ENCODE results near the gene SPATA33. TPM values are rescaled to one million over a fixed set of nuclear protein-coding genes. Genes with fewer than 3 reads are reported as not detected.

The SPATA33 gene
- total RNA-seq, 1 donor from 2014 or later, result 38.4 TPM

- peaks cover 12% of the 10 kb centered on the region for H3K27me3 Mint-ChIP-seq
- H3K4me1 Mint-ChIP-seq (ENCODE audit: low read depth), result peaks cover 26% of the 10 kb centered on the region
- no peaks in the 10 kb centered on the region for H3K9me3 Mint-ChIP-seq (ENCODE audit: low read depth)
- no peak for DNase-seq (ENCODE audit: low spot score, unreplicated experiment)
- peaks cover 1% of the 10 kb centered on the region for H3K36me3 Mint-ChIP-seq (ENCODE audit: insufficient read depth)
- no peak for TF ChIP-seq CTCF (IDR thresholded peaks at IDR 0.05; ENCODE audit: unreplicated experiment)
- H3K4me3 Mint-ChIP-seq (ENCODE audit: low read depth), result peak overlapping the region; percentile 37
- peak overlapping the region; percentile 90 for H3K27ac Mint-ChIP-seq
Measured at GRCh38 chr16:89621698-89622409, 35.8 kb upstream of the SPATA33 start.

GRCh38 chr16:89623511-89624261 lies 34.0 kb upstream of the SPATA33 start:
- H3K27me3 Mint-ChIP-seq, result peaks cover 12% of the 10 kb centered on the region
- DNase-seq (ENCODE audit: low spot score, unreplicated experiment), result no peak
- no peak overlapping the region for H3K4me3 Mint-ChIP-seq (ENCODE audit: low read depth)
- H3K36me3 Mint-ChIP-seq (ENCODE audit: insufficient read depth), result peaks cover 1% of the 10 kb centered on the region
- H3K4me1 Mint-ChIP-seq (ENCODE audit: low read depth), result peaks cover 26% of the 10 kb centered on the region
- H3K27ac Mint-ChIP-seq, result peak overlapping the region; percentile 82
- TF ChIP-seq CTCF (IDR thresholded peaks at IDR 0.05; ENCODE audit: unreplicated experiment), result no peak
- no peaks in the 10 kb centered on the region for H3K9me3 Mint-ChIP-seq (ENCODE audit: low read depth)

DNA sequence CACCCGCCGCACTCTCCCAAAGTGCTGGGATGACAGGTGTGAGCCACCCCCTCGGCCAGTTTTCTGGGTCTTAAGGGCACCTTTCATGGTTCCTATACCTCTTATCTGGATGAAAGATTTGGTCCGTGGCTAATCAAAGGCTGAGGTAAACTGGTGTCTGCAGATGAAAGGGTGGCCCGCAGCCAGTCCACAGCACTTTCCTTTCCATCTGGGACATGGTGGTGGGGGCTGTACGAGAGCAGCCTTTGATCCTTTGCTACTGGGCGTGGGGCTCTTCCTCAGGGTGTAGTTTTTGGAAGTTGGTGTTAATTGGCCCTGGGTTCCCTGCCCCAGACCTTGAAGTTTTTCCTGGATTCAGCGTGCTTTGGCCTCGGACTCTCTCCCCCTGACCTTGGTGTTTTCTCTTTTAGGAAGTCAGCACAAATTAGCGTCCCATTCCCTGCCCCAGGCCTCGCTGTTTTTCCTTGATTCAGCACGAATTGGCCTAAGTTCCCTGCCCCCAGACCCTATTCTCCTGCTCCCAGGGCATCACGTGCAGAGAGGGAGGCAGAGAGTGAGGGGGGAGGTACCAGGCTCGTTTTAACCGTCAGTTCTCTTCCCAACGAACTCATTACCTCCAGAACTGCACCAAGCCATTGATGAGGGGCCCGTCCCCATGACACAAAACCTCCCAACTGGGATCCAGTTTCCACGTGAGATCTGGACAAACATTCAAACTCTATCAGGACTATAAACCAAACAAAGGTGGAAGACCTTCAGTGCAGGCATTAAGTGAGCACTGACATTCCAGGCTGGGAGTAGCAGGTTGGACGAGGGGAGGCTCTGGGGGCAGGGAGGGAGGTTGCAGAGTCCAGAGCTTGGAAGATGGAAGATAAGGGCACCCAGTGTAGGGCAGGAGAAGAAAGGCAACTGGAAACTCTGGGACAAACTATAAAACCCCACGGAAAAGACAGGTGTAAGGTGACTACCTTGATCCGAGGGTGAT lies 32.6 kb upstream of the SPATA33 start:
- H3K4me3 Mint-ChIP-seq (ENCODE audit: low read depth), result no peak overlapping the region

GRCh38 chr16:89629827-89630610 lies 27.6 kb upstream of the SPATA33 start:
- Mint-ChIP-seq H3K9me3 (ENCODE audit: low read depth) (no peaks in the 10 kb centered on the region), H3K27me3 (peaks cover 5% of the 10 kb centered on the region), H3K4me1 (ENCODE audit: low read depth) (peaks cover 5% of the 10 kb centered on the region), H3K4me3 (ENCODE audit: low read depth) (no peak overlapping the region), H3K27ac (no peak overlapping the region), H3K36me3 (ENCODE audit: insufficient read depth) (peaks cover 2% of the 10 kb centered on the region)
- TF ChIP-seq CTCF (IDR thresholded peaks at IDR 0.05; ENCODE audit: unreplicated experiment), result no peak
- no peak for DNase-seq (ENCODE audit: low spot score, unreplicated experiment)

More for the DNA sequence above, 32.6 kb upstream of the SPATA33 start:
- H3K9me3 Mint-ChIP-seq (ENCODE audit: low read depth), result no peaks in the 10 kb centered on the region
- peaks cover 3% of the 10 kb centered on the region for H3K36me3 Mint-ChIP-seq (ENCODE audit: insufficient read depth)
- peaks cover 26% of the 10 kb centered on the region for H3K4me1 Mint-ChIP-seq (ENCODE audit: low read depth)
- TF ChIP-seq CTCF (IDR thresholded peaks at IDR 0.05; ENCODE audit: unreplicated experiment), result no peak
- H3K27me3 Mint-ChIP-seq, result peaks cover 12% of the 10 kb centered on the region
- no peak for DNase-seq (ENCODE audit: low spot score, unreplicated experiment)
- H3K27ac Mint-ChIP-seq, result peak overlapping the region; percentile 96
